ENCODE measurements around the gene CACNA1D.

CACNA1D gene

DNA sequence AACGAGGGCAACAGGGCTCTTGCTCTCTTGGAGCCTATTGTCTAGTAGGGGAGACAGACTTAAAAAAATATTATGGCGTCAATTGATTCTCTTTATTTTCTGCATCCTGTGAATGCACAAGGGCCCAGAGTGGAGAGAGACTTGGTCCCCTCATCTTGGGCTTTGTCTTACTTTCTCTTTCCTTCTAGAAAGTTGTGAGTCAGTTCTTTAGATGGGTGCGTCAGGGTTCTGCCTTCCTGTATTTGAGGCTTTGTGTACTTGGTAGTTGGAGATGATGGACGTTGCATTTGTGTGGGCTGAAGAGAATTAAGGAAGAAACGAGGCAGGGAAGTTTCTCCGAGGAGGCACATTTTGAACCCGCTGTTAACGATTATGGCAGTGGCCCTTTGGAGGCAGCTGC, 52.9 kb downstream of the CACNA1D start:
- TF ChIP-seq, protein P1, sequence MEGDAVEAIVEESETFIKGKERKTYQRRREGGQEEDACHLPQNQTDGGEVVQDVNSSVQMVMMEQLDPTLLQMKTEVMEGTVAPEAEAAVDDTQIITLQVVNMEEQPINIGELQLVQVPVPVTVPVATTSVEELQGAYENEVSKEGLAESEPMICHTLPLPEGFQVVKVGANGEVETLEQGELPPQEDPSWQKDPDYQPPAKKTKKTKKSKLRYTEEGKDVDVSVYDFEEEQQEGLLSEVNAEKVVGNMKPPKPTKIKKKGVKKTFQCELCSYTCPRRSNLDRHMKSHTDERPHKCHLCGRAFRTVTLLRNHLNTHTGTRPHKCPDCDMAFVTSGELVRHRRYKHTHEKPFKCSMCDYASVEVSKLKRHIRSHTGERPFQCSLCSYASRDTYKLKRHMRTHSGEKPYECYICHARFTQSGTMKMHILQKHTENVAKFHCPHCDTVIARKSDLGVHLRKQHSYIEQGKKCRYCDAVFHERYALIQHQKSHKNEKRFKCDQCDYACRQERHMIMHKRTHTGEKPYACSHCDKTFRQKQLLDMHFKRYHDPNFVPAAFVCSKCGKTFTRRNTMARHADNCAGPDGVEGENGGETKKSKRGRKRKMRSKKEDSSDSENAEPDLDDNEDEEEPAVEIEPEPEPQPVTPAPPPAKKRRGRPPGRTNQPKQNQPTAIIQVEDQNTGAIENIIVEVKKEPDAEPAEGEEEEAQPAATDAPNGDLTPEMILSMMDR (IDR thresholded peaks at IDR 0.05; ENCODE audit: low read depth, low read length), result no peak
- DNase-seq (ENCODE audit: extremely low read depth, low read depth), result no peak

GRCh38 chr3:53550005-53550620, 55.7 kb downstream of the CACNA1D start:
- TF ChIP-seq, protein P1 (IDR thresholded peaks at IDR 0.05; ENCODE audit: low read depth, low read length), result no peak
- DNase-seq (ENCODE audit: extremely low read depth, low read depth), result no peak

DNA sequence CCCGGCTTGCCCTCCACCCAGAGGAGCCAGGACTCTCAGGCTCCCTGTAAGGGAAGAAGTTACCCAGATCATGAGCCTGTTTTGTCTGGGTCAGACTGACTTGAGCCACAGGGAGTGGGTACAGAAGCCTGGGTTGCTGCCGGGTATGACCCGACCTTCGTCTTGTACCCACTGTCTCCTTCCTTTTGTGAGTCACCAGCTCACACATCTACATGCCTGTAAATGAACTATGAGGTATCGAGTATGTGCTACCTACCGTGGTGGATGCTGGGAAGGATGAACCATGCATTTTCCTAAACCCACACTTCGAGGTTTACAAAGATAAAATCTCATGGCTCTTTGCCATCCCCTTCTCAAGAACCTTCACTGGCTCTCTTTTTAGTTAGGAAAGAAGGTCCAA, 56.9 kb downstream of the CACNA1D start:
- DNase-seq (ENCODE audit: extremely low read depth, low read depth), result no peak
- TF ChIP-seq, protein P1 (IDR thresholded peaks at IDR 0.05; ENCODE audit: low read depth, low read length), result no peak

DNA sequence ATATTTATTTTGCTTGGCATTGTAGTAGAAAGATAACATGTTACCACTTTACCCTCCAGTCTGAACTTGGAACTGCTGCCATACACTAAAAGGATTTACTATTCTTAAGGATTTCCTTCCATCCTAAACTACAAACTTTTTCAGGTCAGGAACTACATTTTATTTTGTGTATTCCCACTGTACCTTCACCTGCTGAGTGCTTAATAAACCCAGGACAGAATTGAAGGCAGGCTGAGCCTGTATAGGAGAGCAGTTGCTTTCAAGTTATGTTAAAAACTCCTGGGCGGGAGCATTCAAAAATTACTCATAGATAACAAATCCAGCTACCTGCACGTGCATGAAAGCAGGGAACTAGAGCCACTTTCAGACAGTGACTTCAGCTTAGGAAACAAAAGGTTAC, 58.3 kb downstream of the CACNA1D start:
- TF ChIP-seq, protein P1 (IDR thresholded peaks at IDR 0.05; ENCODE audit: low read depth, low read length), result no peak

DNA sequence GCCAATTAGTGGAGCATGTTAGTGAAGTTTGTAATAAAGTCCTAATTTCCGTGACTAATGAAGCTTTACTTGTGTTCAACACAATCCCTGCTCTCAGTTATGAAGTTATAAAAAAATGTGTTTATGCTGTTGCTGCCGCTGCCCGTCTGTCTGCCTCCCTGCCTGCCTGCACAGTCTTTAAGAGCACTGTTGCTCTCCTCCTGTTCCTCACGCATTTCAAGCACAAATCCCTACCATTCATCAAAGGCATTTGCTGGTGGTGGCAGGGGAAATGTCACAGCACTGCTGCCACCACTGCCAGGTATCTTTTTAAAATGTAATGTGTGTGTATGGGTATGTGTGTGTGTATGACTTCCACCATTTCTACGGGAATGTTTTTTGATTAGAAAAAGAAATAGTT, 58.8 kb downstream of the CACNA1D start:
- no peak for DNase-seq (ENCODE audit: extremely low read depth, low read depth)
- TF ChIP-seq, protein P1 (IDR thresholded peaks at IDR 0.05; ENCODE audit: low read depth, low read length), result no peak

More for the DNA sequence above, 58.3 kb downstream of the CACNA1D start:
- DNase-seq (ENCODE audit: extremely low read depth, low read depth), result no peak

DNA sequence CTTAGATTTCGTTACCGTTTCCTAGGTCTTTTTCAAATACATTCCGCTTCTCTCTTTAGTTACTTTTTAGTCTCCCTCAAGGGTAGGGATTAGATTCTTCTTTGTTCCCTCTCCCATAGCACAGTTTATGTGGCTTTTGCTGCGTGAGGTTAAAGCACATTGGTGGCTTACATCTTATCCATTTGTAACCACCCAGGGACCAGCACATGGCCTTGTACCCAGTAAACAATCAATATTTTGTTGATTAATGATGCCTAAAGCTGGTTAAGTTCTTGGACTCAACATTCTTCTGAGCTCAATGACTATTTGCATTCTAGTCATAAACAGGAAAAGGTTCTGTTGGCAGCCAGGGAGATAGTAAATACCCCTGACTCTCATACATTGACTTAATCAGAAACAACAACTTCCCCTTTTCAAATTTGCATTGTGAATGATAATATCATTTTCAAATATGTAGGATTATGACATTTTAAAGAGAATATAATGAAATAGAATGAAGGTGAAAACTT, 60.2 kb downstream of the CACNA1D start:
- no peak for DNase-seq (ENCODE audit: extremely low read depth, low read depth)
- TF ChIP-seq, protein P1 (IDR thresholded peaks at IDR 0.05; ENCODE audit: low read depth, low read length), result no peak

DNA sequence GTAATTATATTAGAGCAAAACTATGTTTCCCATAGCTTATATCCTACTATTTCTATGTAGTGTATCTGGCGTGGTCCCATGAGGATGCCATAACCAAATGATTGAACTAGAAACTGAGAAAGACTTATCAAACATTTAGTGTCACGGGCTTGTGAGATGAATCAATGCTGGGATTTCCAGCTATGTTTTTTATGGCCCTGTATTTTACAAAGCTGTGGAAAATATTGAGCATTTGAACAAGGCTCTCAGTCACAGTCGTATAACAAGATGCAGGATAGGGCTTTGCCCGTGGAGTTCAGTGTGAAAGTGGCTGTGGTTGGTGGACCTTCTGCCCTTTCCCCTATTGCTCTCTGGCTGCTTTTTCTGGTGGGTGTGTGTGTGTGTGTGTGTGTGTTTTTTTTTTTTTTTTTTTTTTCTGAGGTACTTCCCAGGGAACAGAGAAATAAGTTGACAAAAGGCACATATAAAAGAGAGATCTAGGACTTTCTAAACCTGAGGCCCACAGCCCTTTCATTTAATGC, 60.7 kb downstream of the CACNA1D start:
- DNase-seq (ENCODE audit: extremely low read depth, low read depth), result no peak
- TF ChIP-seq, protein P1 (IDR thresholded peaks at IDR 0.05; ENCODE audit: low read depth, low read length), result no peak

All from AG09319 (cell line).